Tibial artery (tissue), 4 donors: ENCODE results near the gene STN1.
A peak's percentile ranks its signal among the peaks of the same experiment; 100 is the strongest.

Source experiments
- DNase-seq, 2 donors: peaks; one replicate each; pipeline ENCODE4 v3.0.0-alpha.2; 2019
- H3K27ac ChIP-seq, 2 donors: fragments of 200-600 bp; sonication (generic) in 1 of 2; 1 replicate in 1 of 2; 2 replicates in 1 of 2; pipeline ENCODE4 v1.5.1; 2018 to 2019; ENCODE audit warnings: mild to moderate bottlenecking in 1 of 2
- H3K27me3 ChIP-seq, 2 donors: fragments of 200-600 bp; sonication (generic) in 1 of 2; one replicate each; pipeline versions ENCODE4 v1.5.1 to v1.6.0; 2016 to 2019
- H3K36me3 ChIP-seq, 3 donors: fragments of 200-600 bp; sonication (generic) in 2 of 3; one replicate each; pipeline ENCODE4 v1.5.1; 2016 to 2019; ENCODE audit warnings: mild to moderate bottlenecking in 2 of 3
- H3K4me1 ChIP-seq, 4 donors: fragments of 200-600 bp; sonication (generic) in 2 of 4; 1 replicate in 3 of 4; 2 replicates in 1 of 4; pipeline ENCODE4 v1.5.1; 2016 to 2019
- H3K4me3 ChIP-seq, 2 donors: fragments of 200-600 bp; sonication (generic) in 1 of 2; 1 replicate in 1 of 2; 2 replicates in 1 of 2; pipeline ENCODE4 v1.5.1; 2018 to 2019; ENCODE audit warnings: mild to moderate bottlenecking in 2 of 2
- H3K9me3 ChIP-seq, 3 donors: fragments of 200-600 bp; sonication (generic) in 1 of 3; one replicate each; pipeline ENCODE4 v1.5.1; 2016 to 2019
- intact Hi-C: fragments of 100-400 bp; cut with DNase I; formaldehyde crosslinking; loops from one replicate; pipeline ENCODE4 v1.15.0; 2023; ENCODE audit warnings: low total_unique reads
- TF ChIP-seq, protein P1 (sequence below), 2 experiments: fragments of 200-600 bp in 1 of 2; fragments of 450-650 bp in 1 of 2; IDR thresholded peaks; one replicate each; pipeline ENCODE4 v1.5.1; 2017 to 2019; ENCODE audit warnings: antibody characterized with exemption in 2 of 2, mild to moderate bottlenecking in 1 of 2, moderate library complexity in 1 of 2

The STN1 gene, protein sequence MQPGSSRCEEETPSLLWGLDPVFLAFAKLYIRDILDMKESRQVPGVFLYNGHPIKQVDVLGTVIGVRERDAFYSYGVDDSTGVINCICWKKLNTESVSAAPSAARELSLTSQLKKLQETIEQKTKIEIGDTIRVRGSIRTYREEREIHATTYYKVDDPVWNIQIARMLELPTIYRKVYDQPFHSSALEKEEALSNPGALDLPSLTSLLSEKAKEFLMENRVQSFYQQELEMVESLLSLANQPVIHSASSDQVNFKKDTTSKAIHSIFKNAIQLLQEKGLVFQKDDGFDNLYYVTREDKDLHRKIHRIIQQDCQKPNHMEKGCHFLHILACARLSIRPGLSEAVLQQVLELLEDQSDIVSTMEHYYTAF

DNA sequence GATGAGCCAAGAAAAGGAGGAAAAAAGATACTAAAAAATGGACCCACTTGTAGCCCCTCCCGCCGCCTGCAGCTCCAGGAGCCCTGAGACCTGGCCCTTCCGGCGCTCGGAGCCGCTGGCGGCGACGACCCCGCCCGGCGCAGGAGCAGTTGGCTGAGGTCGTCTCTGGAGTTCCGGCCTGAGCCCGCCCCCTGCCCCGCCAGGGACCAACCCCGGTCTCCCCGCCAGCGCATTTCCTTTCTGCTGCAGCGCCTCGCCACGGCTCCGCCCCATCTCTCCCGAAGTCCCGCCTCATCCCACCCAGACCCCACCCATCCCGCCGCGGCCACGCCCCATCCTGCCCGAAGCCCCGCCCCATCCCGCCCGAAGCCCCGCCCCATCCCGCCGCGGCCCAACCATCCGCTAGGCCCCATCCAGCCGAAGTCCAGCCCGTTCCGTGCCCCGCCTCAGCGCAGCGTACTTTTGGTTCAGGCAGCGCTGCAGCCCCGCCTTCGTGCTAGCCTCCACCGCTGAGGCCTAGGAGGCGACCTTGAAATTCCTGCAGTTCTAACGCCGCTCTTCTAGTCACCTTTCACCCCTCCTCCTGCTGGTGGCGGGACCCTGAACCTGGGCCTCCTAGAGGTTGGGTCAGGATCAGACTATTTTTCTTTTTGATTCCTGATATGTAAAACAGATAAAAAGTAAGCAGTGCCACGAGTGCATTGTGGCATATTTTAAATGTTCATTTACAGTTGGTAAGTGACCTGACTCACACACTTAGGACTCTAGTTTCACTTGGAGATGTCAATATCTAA is at the start of gene STN1:
Gene STN1, minus strand, starts transcription at position 132 of the 794 bp plus-strand sequence. CDS start 590 bp downstream, outside the sequence.
- peak within 1 kb of the TSS; percentile 90 to 91 for H3K27ac ChIP-seq
- H3K9me3 ChIP-seq, result no peaks in the 10 kb centered on the region
- H3K36me3 ChIP-seq, result peaks cover 0 to under 1% (median 0%) of the 10 kb centered on the region in 3 donors
- intact Hi-C loops, result no loop called here
- peaks cover 0 to 31% (median 22%) of the 10 kb centered on the region in 4 donors for H3K4me1 ChIP-seq
- no peaks in the 10 kb centered on the region for H3K27me3 ChIP-seq
- H3K4me3 ChIP-seq, result peak within 1 kb of the TSS; percentile 65 to 75
- TF ChIP-seq, protein P1, sequence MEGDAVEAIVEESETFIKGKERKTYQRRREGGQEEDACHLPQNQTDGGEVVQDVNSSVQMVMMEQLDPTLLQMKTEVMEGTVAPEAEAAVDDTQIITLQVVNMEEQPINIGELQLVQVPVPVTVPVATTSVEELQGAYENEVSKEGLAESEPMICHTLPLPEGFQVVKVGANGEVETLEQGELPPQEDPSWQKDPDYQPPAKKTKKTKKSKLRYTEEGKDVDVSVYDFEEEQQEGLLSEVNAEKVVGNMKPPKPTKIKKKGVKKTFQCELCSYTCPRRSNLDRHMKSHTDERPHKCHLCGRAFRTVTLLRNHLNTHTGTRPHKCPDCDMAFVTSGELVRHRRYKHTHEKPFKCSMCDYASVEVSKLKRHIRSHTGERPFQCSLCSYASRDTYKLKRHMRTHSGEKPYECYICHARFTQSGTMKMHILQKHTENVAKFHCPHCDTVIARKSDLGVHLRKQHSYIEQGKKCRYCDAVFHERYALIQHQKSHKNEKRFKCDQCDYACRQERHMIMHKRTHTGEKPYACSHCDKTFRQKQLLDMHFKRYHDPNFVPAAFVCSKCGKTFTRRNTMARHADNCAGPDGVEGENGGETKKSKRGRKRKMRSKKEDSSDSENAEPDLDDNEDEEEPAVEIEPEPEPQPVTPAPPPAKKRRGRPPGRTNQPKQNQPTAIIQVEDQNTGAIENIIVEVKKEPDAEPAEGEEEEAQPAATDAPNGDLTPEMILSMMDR (IDR thresholded peaks at IDR 0.05), result peak in 1 of 2 experiments; percentile 33
- peak; percentile 96 to 99 for DNase-seq

GRCh38 chr10:103967448-103968071 is 49.6 kb upstream of the STN1 start:
- intact Hi-C loops, result loop anchor here (2.0 to 10.0 kb wide), 2 partner anchors 47 to 157 kb away; partner anchors contain the start of gene SFR1
- H3K4me3 ChIP-seq, result peak overlapping the region; percentile 96 to 98
- DNase-seq, result no peak
- no peaks in the 10 kb centered on the region for H3K27me3 ChIP-seq
- H3K36me3 ChIP-seq, result no peaks in the 10 kb centered on the region
- TF ChIP-seq, protein P1 (IDR thresholded peaks at IDR 0.05), result peak; percentile 4 to 38
- H3K27ac ChIP-seq, result peak overlapping the region; percentile 97 to 99
- no peaks in the 10 kb centered on the region for H3K9me3 ChIP-seq
- peaks cover 0 to 41% (median 20%) of the 10 kb centered on the region in 4 donors for H3K4me1 ChIP-seq

DNA sequence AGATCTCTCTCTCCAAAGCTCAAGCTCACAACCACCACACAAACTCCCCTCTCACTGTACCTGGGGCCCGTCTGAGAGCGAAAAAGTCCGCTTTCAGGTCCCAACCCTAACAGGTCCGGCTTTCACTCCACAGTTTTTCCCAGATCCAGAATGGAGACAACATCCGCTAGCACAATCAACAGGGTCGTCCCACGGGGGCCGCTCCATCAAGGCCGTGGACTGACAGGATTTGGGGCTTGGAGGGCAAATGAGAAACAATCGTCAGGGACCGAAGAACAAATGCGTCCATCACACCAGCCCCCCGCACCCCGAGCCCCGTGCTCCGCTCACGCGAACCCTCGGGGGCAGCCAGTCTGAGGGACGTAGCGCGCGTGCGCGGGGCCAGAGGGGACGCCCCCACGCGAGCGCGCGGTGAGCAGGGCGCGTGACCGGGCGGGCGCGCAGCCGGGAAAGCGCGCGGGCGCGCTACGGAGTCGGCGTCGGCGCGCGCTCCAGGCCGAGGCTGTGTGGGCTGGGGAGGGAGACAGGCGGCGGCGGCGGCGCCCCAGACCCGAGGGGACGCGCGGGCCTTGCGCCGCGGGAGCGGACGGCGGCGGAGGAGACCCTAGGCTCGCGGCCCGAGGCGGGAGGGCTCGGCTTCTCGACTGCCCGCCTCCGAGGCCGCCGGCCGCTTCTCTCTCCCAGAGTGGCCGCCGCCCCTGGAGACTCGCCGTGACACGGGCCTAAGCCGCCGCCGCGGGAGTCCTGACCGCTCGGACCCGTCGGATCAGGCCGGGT is 48.9 kb upstream of the STN1 start, which contains the start of gene SLK:
Gene SLK, plus strand, starts transcription at position 470 of the 777 bp plus-strand sequence. CDS start 606 bp downstream, outside the sequence.
- TF ChIP-seq, protein P1 (IDR thresholded peaks at IDR 0.05), result no peak
- Histone ChIP-seq H3K4me3 (peak within 1 kb of the TSS; percentile 96 to 98), H3K9me3 (no peaks in the 10 kb centered on the region), H3K27ac (peak within 1 kb of the TSS; percentile 97 to 99), H3K36me3 (no peaks in the 10 kb centered on the region), H3K27me3 (no peaks in the 10 kb centered on the region), H3K4me1 (peaks cover 0 to 34% (median 20%) of the 10 kb centered on the region in 4 donors)
- DNase-seq, result peak; percentile 74 to 89
- intact Hi-C loops, result loop anchor here (2.0 to 10.0 kb wide), 2 partner anchors 46 to 158 kb away; partner anchors contain the start of gene SFR1

DNA sequence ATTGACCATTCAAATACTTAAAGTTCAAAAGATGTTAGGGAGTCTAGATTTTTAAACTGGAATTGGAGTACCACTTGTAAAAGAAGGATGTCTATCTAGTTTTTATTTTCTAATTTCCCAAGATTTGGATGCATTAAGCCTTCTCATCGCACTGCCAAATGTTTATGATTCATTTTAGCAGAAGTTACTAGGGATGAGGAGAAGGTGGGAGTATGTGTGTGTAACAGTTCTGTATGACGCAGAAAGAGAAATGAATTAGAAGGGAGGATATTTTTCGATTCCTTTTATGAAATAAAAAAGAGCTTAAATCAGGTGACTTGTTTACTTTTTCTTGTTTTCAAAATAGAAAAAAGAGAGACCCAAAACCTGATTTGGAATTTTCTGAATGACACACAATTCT is 42.1 kb upstream of the STN1 start:
- Histone ChIP-seq H3K4me1 (no peaks in the 10 kb centered on the region), H3K9me3 (no peaks in the 10 kb centered on the region), H3K4me3 (no peak overlapping the region), H3K36me3 (no peaks in the 10 kb centered on the region), H3K27ac (no peak overlapping the region), H3K27me3 (no peaks in the 10 kb centered on the region)
- no peak for DNase-seq
- TF ChIP-seq, protein P1 (IDR thresholded peaks at IDR 0.05), result no peak
- intact Hi-C loops, result loop anchor here (10.0 kb wide), 1 partner anchor 165 kb away; the partner anchor contains the start of gene SFR1
